SK-N-SH (cell line): ENCODE results near the gene CAMK2D.

ENCODE experiments used
- CHD2 ChIP-seq: fragments of 150-350 bp; IDR thresholded peaks from 2 replicates; pipeline ENCODE4 v1.6.1; 2018; ENCODE audit warnings: low read length; ENCODE audit not compliant: partially characterized antibody
- EZH2phosphoT487 ChIP-seq: fragments of 200-600 bp; sonication (generic); IDR thresholded peaks from 2 replicates; pipeline ENCODE4 v1.6.1; 2017; ENCODE audit warnings: low read depth, mixed run types, mild to moderate bottlenecking, antibody characterized with exemption, moderate library complexity, borderline replicate concordance
- GABPA ChIP-seq: IDR thresholded peaks from 2 replicates; pipeline ENCODE4 v1.4.0; 2012; ENCODE audit warnings: low read depth, mild to moderate bottlenecking
- JUND ChIP-seq: IDR thresholded peaks from 2 replicates; pipeline ENCODE4 v1.4.0; 2012
- YY1 ChIP-seq: IDR thresholded peaks from 2 replicates; pipeline ENCODE4 v1.4.0; 2012; ENCODE audit warnings: low read depth, mild to moderate bottlenecking
- TF ChIP-seq, protein P1 (sequence below): fragments of 200-600 bp; sonication (generic); IDR thresholded peaks from 2 replicates; pipeline ENCODE4 v1.6.1; 2017; ENCODE audit warnings: antibody characterized with exemption, mild to moderate bottlenecking, moderate library complexity
- TF ChIP-seq, protein P2 (sequence below): IDR thresholded peaks from 2 replicates; pipeline ENCODE4; 2012

DNA sequence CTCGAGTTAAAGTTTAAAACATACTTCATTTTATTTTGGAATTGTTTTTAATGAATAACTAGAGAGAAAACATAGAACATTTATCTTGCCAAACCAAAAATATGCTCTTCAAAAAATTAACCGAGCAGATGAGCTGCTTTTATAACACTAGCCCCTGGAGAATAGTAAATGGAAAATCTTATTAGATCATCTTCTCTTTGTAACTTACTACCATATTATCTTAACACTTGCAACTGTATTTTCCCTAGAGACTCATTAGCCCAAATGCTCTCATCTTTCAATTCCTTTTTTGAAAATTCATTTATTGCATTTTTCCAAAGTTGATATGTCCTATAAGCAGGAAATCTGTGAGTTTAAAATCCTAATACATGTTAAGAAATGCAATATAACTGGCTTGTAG is 143.3 kb downstream of the CAMK2D start:
- TF ChIP-seq, protein P1, sequence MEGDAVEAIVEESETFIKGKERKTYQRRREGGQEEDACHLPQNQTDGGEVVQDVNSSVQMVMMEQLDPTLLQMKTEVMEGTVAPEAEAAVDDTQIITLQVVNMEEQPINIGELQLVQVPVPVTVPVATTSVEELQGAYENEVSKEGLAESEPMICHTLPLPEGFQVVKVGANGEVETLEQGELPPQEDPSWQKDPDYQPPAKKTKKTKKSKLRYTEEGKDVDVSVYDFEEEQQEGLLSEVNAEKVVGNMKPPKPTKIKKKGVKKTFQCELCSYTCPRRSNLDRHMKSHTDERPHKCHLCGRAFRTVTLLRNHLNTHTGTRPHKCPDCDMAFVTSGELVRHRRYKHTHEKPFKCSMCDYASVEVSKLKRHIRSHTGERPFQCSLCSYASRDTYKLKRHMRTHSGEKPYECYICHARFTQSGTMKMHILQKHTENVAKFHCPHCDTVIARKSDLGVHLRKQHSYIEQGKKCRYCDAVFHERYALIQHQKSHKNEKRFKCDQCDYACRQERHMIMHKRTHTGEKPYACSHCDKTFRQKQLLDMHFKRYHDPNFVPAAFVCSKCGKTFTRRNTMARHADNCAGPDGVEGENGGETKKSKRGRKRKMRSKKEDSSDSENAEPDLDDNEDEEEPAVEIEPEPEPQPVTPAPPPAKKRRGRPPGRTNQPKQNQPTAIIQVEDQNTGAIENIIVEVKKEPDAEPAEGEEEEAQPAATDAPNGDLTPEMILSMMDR = no peak
- TF ChIP-seq YY1 (no peak), JUND (no peak), EZH2phosphoT487 (no peak), GABPA (no peak), CHD2 (no peak)
- TF ChIP-seq, protein P2, sequence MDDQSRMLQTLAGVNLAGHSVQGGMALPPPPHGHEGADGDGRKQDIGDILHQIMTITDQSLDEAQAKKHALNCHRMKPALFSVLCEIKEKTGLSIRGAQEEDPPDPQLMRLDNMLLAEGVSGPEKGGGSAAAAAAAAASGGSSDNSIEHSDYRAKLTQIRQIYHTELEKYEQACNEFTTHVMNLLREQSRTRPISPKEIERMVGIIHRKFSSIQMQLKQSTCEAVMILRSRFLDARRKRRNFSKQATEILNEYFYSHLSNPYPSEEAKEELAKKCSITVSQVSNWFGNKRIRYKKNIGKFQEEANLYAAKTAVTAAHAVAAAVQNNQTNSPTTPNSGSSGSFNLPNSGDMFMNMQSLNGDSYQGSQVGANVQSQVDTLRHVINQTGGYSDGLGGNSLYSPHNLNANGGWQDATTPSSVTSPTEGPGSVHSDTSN = no peak
